GM12878 (cell line): ENCODE data around the gene FRK. TPM values are rescaled to one million over a fixed set of nuclear protein-coding genes. Genes with fewer than 3 reads are reported as not detected.

ENCODE experiments used
- ATAC-seq: fragments of 200-7000 bp; cut with Tn5 transposase; 3 replicates; pipeline ENCODE4 v1.9.1; 2020; ENCODE audit warnings: mild to moderate bottlenecking, moderate library complexity
- BruUV-seq: library from RNA; stranded (reverse); fragments of 400-500 nt; replicated peaks from 2 replicates; lab custom pipeline; 2021; lab: Mats Ljungman, UMichigan
- CTCF ChIA-PET: fragments of 300-600 bp; sonication (Branson Sonifier 250); formaldehyde crosslinking; extraction: SDS; loops from one replicate; lab custom pipeline; 2021; ENCODE audit warnings: inconsistent platforms; lab: Yijun Ruan, JAX
- POLR2A ChIA-PET: fragments of 350-600 bp; formaldehyde crosslinking; extraction: SDS; loops from one replicate; lab custom pipeline; 2021; ENCODE audit warnings: inconsistent platforms; lab: Charles Lee
- RAD21 ChIA-PET: fragments of 300-600 bp; sonication (Branson Sonifier 250); formaldehyde crosslinking; loops from one replicate; lab custom pipeline; 2023; ENCODE audit warnings: antibody characterized with exemption; ENCODE audit not compliant: unreplicated experiment; lab: Charles Lee
- SMC1A ChIA-PET: fragments of 300-600 bp; sonication (Branson Sonifier 250); formaldehyde crosslinking; loops from one replicate; lab custom pipeline; 2023; ENCODE audit not compliant: unreplicated experiment, uncharacterized antibody; lab: Charles Lee
- DNase-seq: peaks from one replicate; pipeline ENCODE4 v3.0.0-alpha.2; 2011; ENCODE audit warnings: low read depth, low spot score
- FAIRE-seq: peaks from 3 replicates; lab custom pipeline; 2011; peaks lifted over from hg19 to GRCh38; lab: Jason Lieb, UNC
- H2AFZ ChIP-seq: 2 replicates; pipeline ENCODE4 v1.6.0; 2011; ENCODE audit warnings: low read depth, low read length, control low read depth; ENCODE audit not compliant: control insufficient read depth
- H3K27ac ChIP-seq: 2 replicates; pipeline ENCODE4 v1.5.1; 2011; ENCODE audit warnings: control low read depth; ENCODE audit not compliant: control insufficient read depth, insufficient read depth
- H3K27me3 ChIP-seq, 2 experiments: replicated peaks in 1 of 2; 2 replicates each; pipeline versions ENCODE4 v1.6.0 to v1.6.1; 2011; ENCODE audit warnings: low read length in 1 of 2; ENCODE audit not compliant: control insufficient read depth in 2 of 2, insufficient read depth in 2 of 2
- H3K36me3 ChIP-seq, 2 experiments: 2 replicates each; pipeline ENCODE4 v1.5.1; 2011; ENCODE audit warnings: low read length in 1 of 2; ENCODE audit not compliant: control insufficient read depth in 2 of 2, insufficient read depth in 2 of 2
- H3K4me1 ChIP-seq: 2 replicates; pipeline ENCODE4 v1.6.1; 2011; ENCODE audit warnings: mild to moderate bottlenecking, low read length, moderate library complexity, mixed read lengths; ENCODE audit not compliant: control insufficient read depth, insufficient read depth
- H3K4me2 ChIP-seq: 2 replicates; pipeline ENCODE4 v1.6.0; 2011; ENCODE audit warnings: control low read depth; ENCODE audit not compliant: control insufficient read depth, insufficient read depth
- H3K4me3 ChIP-seq: fragments of 200-600 bp; sonication (generic); 2 replicates; pipeline ENCODE4 v1.5.1; 2016
- H3K79me2 ChIP-seq: 2 replicates; pipeline ENCODE4 v1.6.0; 2011; ENCODE audit warnings: low read length; ENCODE audit not compliant: control insufficient read depth, insufficient read depth
- H3K9ac ChIP-seq: 2 replicates; pipeline ENCODE4 v1.8.0; 2011; ENCODE audit warnings: low read length, control low read depth, mixed read lengths; ENCODE audit not compliant: control insufficient read depth, insufficient read depth
- H3K9me3 ChIP-seq: replicated peaks from 3 replicates; pipeline ENCODE4 v1.5.1; 2011; ENCODE audit warnings: mild to moderate bottlenecking, low read length; ENCODE audit not compliant: control insufficient read depth, insufficient read depth
- H4K20me1 ChIP-seq: 2 replicates; pipeline ENCODE4 v1.6.0; 2011; ENCODE audit not compliant: control insufficient read depth, insufficient read depth
- BHLHE40 ChIP-seq, 2 experiments: fragments of 450-650 bp in 1 of 2; IDR thresholded peaks; 2 replicates each; pipeline ENCODE4 v1.6.1; 2011 to 2017; ENCODE audit warnings: low read depth in 2 of 2, borderline replicate concordance in 1 of 2, improper control_type of control experiment in 1 of 2, low read length in 1 of 2, mild to moderate bottlenecking in 1 of 2
- BMI1 ChIP-seq: fragments of 450-650 bp; IDR thresholded peaks from 2 replicates; pipeline ENCODE4 v1.6.1; 2016; ENCODE audit warnings: mild to moderate bottlenecking, moderate library complexity, borderline replicate concordance
- MTA2 ChIP-seq: fragments of 450-650 bp; IDR thresholded peaks from 2 replicates; pipeline ENCODE4 v1.6.1; 2016; ENCODE audit warnings: low read depth, mild to moderate bottlenecking, moderate library complexity
- MTA3 ChIP-seq: IDR thresholded peaks from 2 replicates; pipeline ENCODE4 v1.6.1; 2012; ENCODE audit warnings: low read length, inconsistent platforms, borderline replicate concordance
- RFX5 ChIP-seq: IDR thresholded peaks from 2 replicates; pipeline ENCODE4 v1.6.1; 2011; ENCODE audit warnings: low read depth, low read length, improper control_type of control experiment
- SMAD1 ChIP-seq: fragments of 450-650 bp; IDR thresholded peaks from 2 replicates; pipeline ENCODE4 v1.6.1; 2018; ENCODE audit warnings: mild to moderate bottlenecking, low read depth; ENCODE audit not compliant: partially characterized antibody
- ZNF622 ChIP-seq: fragments of 450-650 bp; IDR thresholded peaks from 2 replicates; pipeline ENCODE4 v1.6.1; 2017; ENCODE audit warnings: mild to moderate bottlenecking, inconsistent platforms
- ZSCAN29 ChIP-seq: fragments of 450-650 bp; IDR thresholded peaks from 2 replicates; pipeline ENCODE4 v1.6.1; 2017; ENCODE audit warnings: mild to moderate bottlenecking, moderate library complexity
- WGBS: methylation state at CpG from one replicate; pipeline ENCODE4 v1.1.6; 2016; ENCODE audit warnings: low lambda C conversion rate; ENCODE audit not compliant: insufficient replicate concordance, insufficient coverage; ENCODE audit errors: missing lambda C conversion rate; 5-methylcytosine and 5-hydroxymethylcytosine counted together
- in situ Hi-C: fragments of 300-500 bp; cut with MboI; formaldehyde crosslinking; loops from 9 replicates; pipeline ENCODE4 v1.14.3; 2018; ENCODE audit warnings: mixed read lengths
- intact Hi-C: fragments of 100-400 bp; cut with micrococcal nuclease; formaldehyde crosslinking; loops from one replicate; pipeline ENCODE4 v1.14.2; 2022; ENCODE audit not compliant: unreplicated experiment
- polyA plus RNA-seq, 11 experiments: library from polyadenylated mRNA; depleted of rRNA in 4 of 11; unstranded in 6 of 11; stranded (reverse) in 5 of 11; fragments of >200 nt; fragmentation: Nextera tagmentation in 4 of 11; fragmentation: Illumina TruSeq in 1 of 11; extraction: Ambion mirVana in 4 of 11; extraction: Trizol in 1 of 11; gene quantifications; 1 replicate in 1 of 11; 2 replicates in 10 of 11; pipeline versions ENCODE4 v1.2.1 to v1.2.3, GENCODE V29; 2011 to 2016; ENCODE audit warnings: inconsistent platforms in 2 of 11, missing spikeins in 2 of 11, low read depth in 1 of 11
- total RNA-seq, 4 experiments: library from RNA; depleted of rRNA in 3 of 4; stranded (reverse); fragments of >200 nt in 3 of 4; fragmentation: Illumina TruSeq in 1 of 4; extraction: Trizol in 1 of 4; gene quantifications; 2 replicates each; pipeline versions ENCODE4 v1.2.1 to v1.2.3, GENCODE V29; 2013 to 2021
- TF ChIP-seq, protein P1 (sequence below): IDR thresholded peaks from 2 replicates; pipeline ENCODE4 v1.6.1; 2012; ENCODE audit warnings: low read length, inconsistent platforms
- TF ChIP-seq, protein P2 (sequence below): fragments of 450-650 bp; IDR thresholded peaks from 2 replicates; pipeline ENCODE4 v1.6.1; 2017; ENCODE audit warnings: mild to moderate bottlenecking, moderate library complexity

The FRK gene
- total and polyA plus RNA-seq, 10 of the 15 experiments (the other 5 are each of a cell fraction or from before 2014, with no cell fraction given): 0.29 to 2.4 (median 1.2) TPM

DNA sequence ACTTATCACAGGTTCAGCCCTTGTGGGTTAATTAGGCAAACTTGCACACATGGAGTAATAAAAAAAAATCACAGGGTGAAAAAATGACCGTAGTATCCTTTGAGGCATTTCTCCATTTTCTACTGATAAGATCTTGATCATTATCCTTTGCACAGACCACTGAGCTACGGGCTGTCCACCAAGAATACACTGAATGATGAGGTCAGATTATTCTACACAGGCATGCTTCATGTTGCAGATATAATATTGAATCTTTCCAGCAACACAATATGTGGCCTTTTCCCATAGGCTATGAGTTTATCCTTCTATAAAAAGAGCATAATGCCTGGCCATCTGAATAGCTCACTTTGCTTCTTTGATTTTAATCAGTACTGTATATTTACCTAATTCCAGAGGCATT is 168.9 kb downstream of the FRK start:
- ChIA-PET POLR2A (no interaction called here), SMC1A (interaction anchor here (1.6 kb wide), 1 partner anchor 9 kb away, joined by 3 read pairs; no protein-coding TSS in a partner anchor), RAD21 (interaction anchor here (1.2 kb wide), 1 partner anchor 112 kb away, joined by 3 read pairs; no protein-coding TSS in a partner anchor), CTCF (interaction anchor here (1.5 kb wide), 1 partner anchor 52 kb away, joined by 3 read pairs; no protein-coding TSS in a partner anchor)
- H4K20me1 ChIP-seq: no peaks in the 10 kb centered on the region
- FAIRE-seq (no peak), ATAC-seq (peak; percentile 47), DNase-seq (no peak)
- H3K4me3 ChIP-seq: no peak overlapping the region
- H3K36me3 ChIP-seq: no peaks in the 10 kb centered on the region
- peak overlapping the region; percentile 54 for H3K27ac ChIP-seq
- no peaks in the 10 kb centered on the region for H3K27me3 ChIP-seq
- peak overlapping the region; percentile 21; the same call in 1 of the 2 replicates for H3K9ac ChIP-seq
- intact Hi-C loops (loop anchor here (1.0 to 10.0 kb wide), 6 partner anchors 49 to 837 kb away; partner anchors contain the start of gene NT5DC1), in situ Hi-C loops (loop anchor here (10.0 kb wide), 1 partner anchor 203 kb away; no protein-coding TSS in a partner anchor)
- BruUV-seq: TSS peak; percentile 97
- peak overlapping the region; percentile 11; the same call in 1 of the 2 replicates for H3K4me2 ChIP-seq
- 0% methylated on average over 2 of the region's 2 CpGs for WGBS
- H3K4me1 ChIP-seq: peaks cover 26% of the 10 kb centered on the region
- H2AFZ ChIP-seq: no peak overlapping the region; the same call in 1 of the 2 replicates
- H3K9me3 ChIP-seq: no peaks in the 10 kb centered on the region; the same call in 2 of the 3 replicates
- TF ChIP-seq MTA2: no peak
- 0 out of 2 replicates have a peak, but pooled peaks have one; percentile 18 for TF ChIP-seq BMI1
- TF ChIP-seq RFX5: peak; percentile 83
- TF ChIP-seq MTA3: no peak
- TF ChIP-seq ZSCAN29: no peak
- H3K79me2 ChIP-seq: no peaks in the 10 kb centered on the region

- ChIA-PET SMC1A (interaction anchor here (1.0 to 1.6 kb wide), 3 partner anchors 9 to 210 kb away, joined by 3 read pairs; no protein-coding TSS in a partner anchor), POLR2A (no interaction called here), RAD21 (interaction anchor here (0.6 to 1.2 kb wide), 2 partner anchors 112 to 1378 kb away, joined by 3 read pairs; no protein-coding TSS in a partner anchor), CTCF (interaction anchor here (0.7 to 1.5 kb wide), 2 partner anchors 51 to 1797 kb away, joined by 3 to 4 read pairs; no protein-coding TSS in a partner anchor)
- Histone ChIP-seq H2AFZ (peak overlapping the region; percentile 37), H3K27ac (peak overlapping the region; percentile 58), H3K4me1 (peaks cover 26% of the 10 kb centered on the region), H3K27me3 (no peaks in the 10 kb centered on the region), H3K36me3 (no peaks in the 10 kb centered on the region), H3K4me3 (no peak overlapping the region), H3K79me2 (no peaks in the 10 kb centered on the region), H4K20me1 (no peaks in the 10 kb centered on the region), H3K4me2 (0 out of 2 replicates have a peak overlapping the region, but pooled peaks have one; percentile 30), H3K9me3 (no peaks in the 10 kb centered on the region; the same call in 2 of the 3 replicates), H3K9ac (peak overlapping the region; percentile 21; the same call in 1 of the 2 replicates)
- in situ Hi-C loops: loop anchor here (10.0 kb wide), 1 partner anchor 204 kb away; no protein-coding TSS in a partner anchor
- no peak for FAIRE-seq
- peak; percentile 93 for ATAC-seq
- intact Hi-C loops: loop anchor here (1.0 to 10.0 kb wide), 5 partner anchors 48 to 836 kb away; no protein-coding TSS in a partner anchor
- BruUV-seq: no TSS peak
- peak; percentile 70 for DNase-seq
- TF ChIP-seq, protein P1, sequence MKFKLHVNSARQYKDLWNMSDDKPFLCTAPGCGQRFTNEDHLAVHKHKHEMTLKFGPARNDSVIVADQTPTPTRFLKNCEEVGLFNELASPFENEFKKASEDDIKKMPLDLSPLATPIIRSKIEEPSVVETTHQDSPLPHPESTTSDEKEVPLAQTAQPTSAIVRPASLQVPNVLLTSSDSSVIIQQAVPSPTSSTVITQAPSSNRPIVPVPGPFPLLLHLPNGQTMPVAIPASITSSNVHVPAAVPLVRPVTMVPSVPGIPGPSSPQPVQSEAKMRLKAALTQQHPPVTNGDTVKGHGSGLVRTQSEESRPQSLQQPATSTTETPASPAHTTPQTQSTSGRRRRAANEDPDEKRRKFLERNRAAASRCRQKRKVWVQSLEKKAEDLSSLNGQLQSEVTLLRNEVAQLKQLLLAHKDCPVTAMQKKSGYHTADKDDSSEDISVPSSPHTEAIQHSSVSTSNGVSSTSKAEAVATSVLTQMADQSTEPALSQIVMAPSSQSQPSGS: peak; percentile 62
- TF ChIP-seq SMAD1 (no peak), BHLHE40 (IDR thresholded peaks at IDR 0.05; ENCODE audit: borderline replicate concordance in 1 of 2, low read depth in 2 of 2, low read length in 1 of 2) (0 out of 4 replicates have a peak, but pooled peaks of 1 of the 2 experiments have one; percentile 31), ZNF622 (no peak)
- TF ChIP-seq, protein P2, sequence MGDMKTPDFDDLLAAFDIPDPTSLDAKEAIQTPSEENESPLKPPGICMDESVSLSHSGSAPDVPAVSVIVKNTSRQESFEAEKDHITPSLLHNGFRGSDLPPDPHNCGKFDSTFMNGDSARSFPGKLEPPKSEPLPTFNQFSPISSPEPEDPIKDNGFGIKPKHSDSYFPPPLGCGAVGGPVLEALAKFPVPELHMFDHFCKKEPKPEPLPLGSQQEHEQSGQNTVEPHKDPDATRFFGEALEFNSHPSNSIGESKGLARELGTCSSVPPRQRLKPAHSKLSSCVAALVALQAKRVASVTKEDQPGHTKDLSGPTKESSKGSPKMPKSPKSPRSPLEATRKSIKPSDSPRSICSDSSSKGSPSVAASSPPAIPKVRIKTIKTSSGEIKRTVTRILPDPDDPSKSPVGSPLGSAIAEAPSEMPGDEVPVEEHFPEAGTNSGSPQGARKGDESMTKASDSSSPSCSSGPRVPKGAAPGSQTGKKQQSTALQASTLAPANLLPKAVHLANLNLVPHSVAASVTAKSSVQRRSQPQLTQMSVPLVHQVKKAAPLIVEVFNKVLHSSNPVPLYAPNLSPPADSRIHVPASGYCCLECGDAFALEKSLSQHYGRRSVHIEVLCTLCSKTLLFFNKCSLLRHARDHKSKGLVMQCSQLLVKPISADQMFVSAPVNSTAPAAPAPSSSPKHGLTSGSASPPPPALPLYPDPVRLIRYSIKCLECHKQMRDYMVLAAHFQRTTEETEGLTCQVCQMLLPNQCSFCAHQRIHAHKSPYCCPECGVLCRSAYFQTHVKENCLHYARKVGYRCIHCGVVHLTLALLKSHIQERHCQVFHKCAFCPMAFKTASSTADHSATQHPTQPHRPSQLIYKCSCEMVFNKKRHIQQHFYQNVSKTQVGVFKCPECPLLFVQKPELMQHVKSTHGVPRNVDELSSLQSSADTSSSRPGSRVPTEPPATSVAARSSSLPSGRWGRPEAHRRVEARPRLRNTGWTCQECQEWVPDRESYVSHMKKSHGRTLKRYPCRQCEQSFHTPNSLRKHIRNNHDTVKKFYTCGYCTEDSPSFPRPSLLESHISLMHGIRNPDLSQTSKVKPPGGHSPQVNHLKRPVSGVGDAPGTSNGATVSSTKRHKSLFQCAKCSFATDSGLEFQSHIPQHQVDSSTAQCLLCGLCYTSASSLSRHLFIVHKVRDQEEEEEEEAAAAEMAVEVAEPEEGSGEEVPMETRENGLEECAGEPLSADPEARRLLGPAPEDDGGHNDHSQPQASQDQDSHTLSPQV: 0 out of 2 replicates have a peak, but pooled peaks have one; percentile 9
These were observed 169.5 kb downstream of the FRK start for GRCh38 chr6:115891111-115891669.
